OCI-LY7 (cell line): ENCODE measurements around the gene KIF26A. TPM values are rescaled to one million over a fixed set of nuclear protein-coding genes. Genes with fewer than 3 reads are reported as not detected.

Experiments used
- BruUV-seq: library from RNA; stranded (reverse); fragments of 400-500 nt; replicated peaks from 2 replicates; lab custom pipeline; 2021; lab: Mats Ljungman, UMichigan
- CTCF ChIA-PET: fragments of 300-600 bp; sonication (Branson Sonifier 250); formaldehyde crosslinking; loops from one replicate; lab custom pipeline; 2022; ENCODE audit warnings: antibody characterized with exemption; ENCODE audit not compliant: unreplicated experiment; lab: Charles Lee
- POLR2A ChIA-PET: fragments of 300-600 bp; sonication (Branson Sonifier 250); formaldehyde crosslinking; loops from one replicate; lab custom pipeline; 2022; ENCODE audit warnings: antibody characterized with exemption; lab: Charles Lee
- DNase-seq: peaks from one replicate; pipeline ENCODE4 v3.0.0-alpha.2; 2015; ENCODE audit warnings: low spot score
- H2AFZ ChIP-seq: fragments of 200-600 bp; sonication (generic), shearing (Covaris generic); 2 replicates; pipeline ENCODE4 v1.6.1; 2014; ENCODE audit warnings: mild to moderate bottlenecking, antibody characterized with exemption, low read length, moderate library complexity
- H3K27ac ChIP-seq: fragments of 200-600 bp; sonication (generic); 2 replicates; pipeline ENCODE4 v1.5.1; 2014; ENCODE audit warnings: mixed run types, low read depth, mild to moderate bottlenecking, moderate library complexity, low read length, inconsistent platforms; ENCODE audit not compliant: poor library complexity, severe bottlenecking
- H3K36me3 ChIP-seq: fragments of 200-600 bp; sonication (generic); 2 replicates; pipeline ENCODE4 v1.6.1; 2014; ENCODE audit warnings: mild to moderate bottlenecking, antibody characterized with exemption, low read length, moderate library complexity, mixed read lengths; ENCODE audit not compliant: insufficient read depth
- H3K4me1 ChIP-seq: fragments of 200-600 bp; sonication (generic); 2 replicates; pipeline ENCODE4 v1.5.1; 2014; ENCODE audit warnings: mild to moderate bottlenecking, low read length; ENCODE audit not compliant: insufficient read depth, poor library complexity, severe bottlenecking
- H3K4me2 ChIP-seq: fragments of 200-600 bp; sonication (generic); 2 replicates; pipeline ENCODE4 v1.6.1; 2014; ENCODE audit warnings: mild to moderate bottlenecking, low read length
- H3K4me3 ChIP-seq: fragments of 200-600 bp; sonication (generic); 2 replicates; pipeline ENCODE4 v1.5.1; 2014; ENCODE audit warnings: mild to moderate bottlenecking, low read depth, low read length; ENCODE audit not compliant: poor library complexity, severe bottlenecking
- H3K79me2 ChIP-seq: fragments of 200-600 bp; sonication (generic); 2 replicates; pipeline ENCODE4 v1.6.1; 2016; ENCODE audit warnings: low read depth, mild to moderate bottlenecking, low read length, moderate library complexity, mixed read lengths; ENCODE audit not compliant: insufficient read depth
- H3K9me2 ChIP-seq: fragments of 200-600 bp; sonication (generic); 2 replicates; pipeline ENCODE4 v1.6.1; 2016; ENCODE audit warnings: mild to moderate bottlenecking, low read length, mixed read lengths; ENCODE audit not compliant: insufficient read depth
- H3K9me3 ChIP-seq: fragments of 200-600 bp; sonication (generic); 2 replicates; pipeline ENCODE4 v1.6.1; 2014; ENCODE audit warnings: mild to moderate bottlenecking, mixed run types, low read length, mixed read lengths
- H4K20me1 ChIP-seq: fragments of 200-600 bp; sonication (generic); 2 replicates; pipeline ENCODE4 v1.6.1; 2014; ENCODE audit warnings: mild to moderate bottlenecking, antibody characterized with exemption, low read length, moderate library complexity, mixed read lengths; ENCODE audit not compliant: insufficient read depth
- EZH2phosphoT487 ChIP-seq: fragments of 200-600 bp; sonication (generic); IDR thresholded peaks from 2 replicates; pipeline ENCODE4 v1.6.1; 2018; ENCODE audit warnings: low read depth, borderline replicate concordance, mild to moderate bottlenecking, mixed run types, antibody characterized with exemption, low read length, moderate library complexity, mixed read lengths
- intact Hi-C: fragments of 100-400 bp; cut with micrococcal nuclease; formaldehyde crosslinking; loops from one replicate; pipeline ENCODE4 v1.10.0; 2022; ENCODE audit not compliant: unreplicated experiment
- total RNA-seq, 2 experiments: library from RNA; depleted of rRNA in 1 of 2; stranded (reverse); fragments of >200 nt in 1 of 2; shearing (Covaris generic) in 1 of 2; gene quantifications; 2 replicates each; pipeline ENCODE4 v1.2.3, GENCODE V29; 2014 to 2022
- TF ChIP-seq, protein P1 (sequence below): fragments of 200-600 bp; sonication (generic); conservative IDR thresholded peaks from 2 replicates; pipeline ENCODE4 v1.5.1; 2014; ENCODE audit warnings: mild to moderate bottlenecking, antibody characterized with exemption, low read length, moderate library complexity, mixed read lengths

KIF26A gene
- total RNA-seq, 2 experiments from 2014 or later = not detected

- no peak overlapping the region for H3K27ac ChIP-seq
- H4K20me1 ChIP-seq = no peaks in the 10 kb centered on the region
- ChIA-PET POLR2A (no interaction called here), CTCF (no interaction called here)
- no peaks in the 10 kb centered on the region for H3K9me3 ChIP-seq
- TF ChIP-seq EZH2phosphoT487 = no peak
- H3K79me2 ChIP-seq = no peaks in the 10 kb centered on the region
- no peak overlapping the region for H3K4me3 ChIP-seq
- H3K9me2 ChIP-seq = no peaks in the 10 kb centered on the region
- intact Hi-C loops = no loop called here
- H3K36me3 ChIP-seq = no peaks in the 10 kb centered on the region
- no peaks in the 10 kb centered on the region for H3K4me1 ChIP-seq
- BruUV-seq = no TSS peak
- no peak overlapping the region for H3K4me2 ChIP-seq
- no peak for DNase-seq
- no peak overlapping the region for H2AFZ ChIP-seq
Observed at GRCh38 chr14:104118006-104118844, 20.2 kb upstream of the KIF26A start.

DNA sequence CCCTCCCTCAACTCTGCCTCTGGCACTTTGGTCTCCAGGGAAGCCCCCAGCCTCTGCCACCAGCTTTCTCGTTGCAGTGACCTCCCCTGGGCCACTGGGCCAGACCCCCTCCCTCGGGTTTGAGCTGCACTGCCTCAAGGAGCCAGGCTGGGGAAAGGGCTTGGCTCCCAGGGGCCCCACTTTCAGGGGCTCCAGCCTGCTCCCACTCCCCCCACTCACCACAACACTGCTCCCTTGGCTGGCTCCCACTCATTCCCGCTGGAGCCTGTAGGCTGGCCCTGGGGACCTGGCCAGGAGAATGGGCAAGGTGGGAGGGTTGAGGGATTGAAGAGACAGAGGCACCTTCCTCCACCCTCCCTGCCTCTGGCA, 19.3 kb upstream of the KIF26A start:
- ChIA-PET POLR2A (no interaction called here), CTCF (no interaction called here)
- no peaks in the 10 kb centered on the region for H3K4me1 ChIP-seq
- no peaks in the 10 kb centered on the region for H3K9me2 ChIP-seq
- H3K4me3 ChIP-seq = no peak overlapping the region
- intact Hi-C loops = no loop called here
- H4K20me1 ChIP-seq = no peaks in the 10 kb centered on the region
- no peak overlapping the region for H3K27ac ChIP-seq
- no peaks in the 10 kb centered on the region for H3K79me2 ChIP-seq
- H3K36me3 ChIP-seq = no peaks in the 10 kb centered on the region
- BruUV-seq = no TSS peak
- no peak for DNase-seq
- peaks cover 5% of the 10 kb centered on the region; the same call in 1 of the 2 replicates for H3K9me3 ChIP-seq
- TF ChIP-seq EZH2phosphoT487 = no peak
- TF ChIP-seq, protein P1, sequence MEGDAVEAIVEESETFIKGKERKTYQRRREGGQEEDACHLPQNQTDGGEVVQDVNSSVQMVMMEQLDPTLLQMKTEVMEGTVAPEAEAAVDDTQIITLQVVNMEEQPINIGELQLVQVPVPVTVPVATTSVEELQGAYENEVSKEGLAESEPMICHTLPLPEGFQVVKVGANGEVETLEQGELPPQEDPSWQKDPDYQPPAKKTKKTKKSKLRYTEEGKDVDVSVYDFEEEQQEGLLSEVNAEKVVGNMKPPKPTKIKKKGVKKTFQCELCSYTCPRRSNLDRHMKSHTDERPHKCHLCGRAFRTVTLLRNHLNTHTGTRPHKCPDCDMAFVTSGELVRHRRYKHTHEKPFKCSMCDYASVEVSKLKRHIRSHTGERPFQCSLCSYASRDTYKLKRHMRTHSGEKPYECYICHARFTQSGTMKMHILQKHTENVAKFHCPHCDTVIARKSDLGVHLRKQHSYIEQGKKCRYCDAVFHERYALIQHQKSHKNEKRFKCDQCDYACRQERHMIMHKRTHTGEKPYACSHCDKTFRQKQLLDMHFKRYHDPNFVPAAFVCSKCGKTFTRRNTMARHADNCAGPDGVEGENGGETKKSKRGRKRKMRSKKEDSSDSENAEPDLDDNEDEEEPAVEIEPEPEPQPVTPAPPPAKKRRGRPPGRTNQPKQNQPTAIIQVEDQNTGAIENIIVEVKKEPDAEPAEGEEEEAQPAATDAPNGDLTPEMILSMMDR = no peak
- H3K4me2 ChIP-seq = no peak overlapping the region
- H2AFZ ChIP-seq = no peak overlapping the region

DNA sequence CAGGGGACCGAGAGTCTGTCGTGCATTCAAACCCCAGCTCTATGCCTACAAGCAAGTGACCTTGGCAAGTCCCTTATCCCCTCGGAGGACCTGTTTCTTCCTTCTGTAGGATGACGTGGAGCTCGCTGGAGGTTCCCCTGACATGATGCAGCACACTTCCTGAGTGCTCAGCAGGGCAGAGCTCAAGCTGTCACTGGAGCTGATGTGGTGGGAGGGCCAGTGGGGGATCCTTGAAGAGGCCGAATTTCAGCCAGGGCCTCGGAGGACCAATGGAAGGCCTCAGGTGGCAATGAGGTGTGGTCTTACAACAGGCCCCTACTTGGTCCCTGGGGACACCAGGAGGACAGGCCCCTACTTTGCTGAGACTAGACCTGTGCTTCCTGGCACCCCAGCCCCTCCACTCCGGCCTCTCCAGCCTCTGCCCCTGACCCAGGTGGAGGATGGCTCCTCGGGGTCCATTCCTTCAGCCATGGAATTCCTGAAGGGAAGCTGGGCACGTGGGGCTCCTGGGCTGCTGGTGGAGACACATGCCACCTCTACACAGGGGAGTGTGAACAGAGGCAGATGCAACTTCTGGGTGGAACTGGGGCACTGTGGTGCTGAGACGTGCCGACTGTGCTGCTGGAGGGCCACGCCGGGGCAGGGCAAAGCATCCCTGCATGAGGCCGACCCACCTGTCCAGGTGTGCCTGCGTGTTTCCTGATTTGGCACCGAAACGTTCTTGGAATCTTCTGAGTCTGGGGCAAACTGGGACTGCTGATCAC, 18.7 kb upstream of the KIF26A start:
- no peak overlapping the region for H3K4me2 ChIP-seq
- no peak overlapping the region for H3K27ac ChIP-seq
- no peaks in the 10 kb centered on the region for H3K4me1 ChIP-seq
- H3K4me3 ChIP-seq = no peak overlapping the region
- H3K9me2 ChIP-seq = no peaks in the 10 kb centered on the region
- H3K36me3 ChIP-seq = no peaks in the 10 kb centered on the region
- no peak overlapping the region for H2AFZ ChIP-seq
- ChIA-PET POLR2A (no interaction called here), CTCF (no interaction called here)
- DNase-seq = no peak
- H3K9me3 ChIP-seq = peaks cover 5% of the 10 kb centered on the region; the same call in 1 of the 2 replicates
- no peaks in the 10 kb centered on the region for H4K20me1 ChIP-seq
- no TSS peak for BruUV-seq
- intact Hi-C loops = no loop called here
- no peak for TF ChIP-seq EZH2phosphoT487
- TF ChIP-seq, protein P1 = no peak
- no peaks in the 10 kb centered on the region for H3K79me2 ChIP-seq
